GM10847 (cell line): ENCODE data around the gene ACOX3.

ENCODE experiments used
- POLR2A ChIP-seq: IDR thresholded peaks from 2 replicates; pipeline ENCODE4 v1.6.1; 2011; ENCODE audit not compliant: insufficient read length; ENCODE audit errors: extremely low read depth

Gene ACOX3

DNA sequence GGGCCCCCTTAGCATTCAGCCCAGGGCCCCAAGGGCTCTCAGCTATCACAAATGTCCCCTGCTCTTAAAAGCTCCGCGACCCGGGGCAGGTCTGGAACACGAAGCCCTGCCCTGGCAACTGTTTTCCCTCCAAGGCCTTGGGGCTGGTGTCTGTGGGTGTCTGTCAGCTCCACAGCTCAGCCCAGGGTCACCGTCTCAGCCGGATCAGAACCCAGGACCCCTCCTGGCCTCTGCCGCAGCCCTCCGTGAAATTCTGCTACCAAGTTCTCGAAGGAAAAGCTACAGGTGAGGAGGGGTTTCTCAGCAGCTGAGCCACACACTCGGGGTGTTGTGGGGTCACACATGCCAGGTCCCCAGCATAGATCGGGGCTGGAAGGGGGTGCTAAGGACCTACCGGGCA is 61.2 kb downstream of the ACOX3 start:
- TF ChIP-seq POLR2A, result no peak

DNA sequence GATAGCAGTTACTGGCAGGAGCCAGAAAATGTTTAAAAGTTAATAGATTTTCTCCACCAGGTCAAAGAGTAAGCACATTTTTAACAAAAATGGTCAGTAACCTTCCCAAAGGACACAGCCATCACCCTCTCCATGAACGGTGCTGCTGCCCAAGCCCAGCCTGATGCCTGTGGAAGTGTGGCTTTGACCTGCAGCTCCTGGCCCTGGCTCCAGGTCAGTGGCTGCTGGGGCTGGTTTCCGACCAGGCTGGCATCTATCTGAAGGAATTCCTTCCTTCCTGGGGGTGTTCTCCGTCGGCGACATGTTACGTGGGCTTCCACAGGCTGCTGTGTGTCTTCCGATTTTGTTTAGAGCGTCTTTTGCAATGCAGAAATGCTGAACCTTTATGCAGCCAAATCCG is 61.7 kb downstream of the ACOX3 start:
- no peak for TF ChIP-seq POLR2A

DNA sequence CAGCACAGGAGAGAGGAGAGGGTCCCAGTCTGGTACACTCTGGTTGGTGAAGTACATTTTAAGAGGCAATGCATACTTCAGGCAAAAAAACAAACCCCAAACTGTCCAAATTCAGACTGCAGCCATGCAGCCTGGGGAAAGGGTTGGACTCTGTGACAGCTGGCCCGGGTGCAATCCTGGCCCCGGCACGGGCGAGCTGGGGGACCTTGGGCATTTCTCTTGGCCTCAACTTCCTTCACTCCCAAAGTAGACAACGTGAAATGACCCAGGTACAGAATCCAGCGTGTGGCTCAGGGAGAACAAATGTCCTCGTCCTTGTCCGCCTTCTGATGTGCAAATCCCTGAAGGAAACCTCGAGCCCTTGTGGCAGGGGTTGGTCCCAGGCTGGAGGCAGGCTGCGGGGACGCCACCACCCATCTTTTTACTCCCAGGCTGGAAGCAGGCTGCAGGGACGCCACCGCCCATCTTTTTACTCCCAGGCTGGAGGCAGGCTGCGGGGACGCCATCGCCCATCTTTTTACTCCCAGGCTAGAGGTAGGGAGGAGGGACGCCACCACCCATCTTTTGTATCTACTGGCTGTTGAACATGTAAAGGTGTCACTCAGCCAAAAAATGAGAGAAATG is 62.3 kb downstream of the ACOX3 start:
- TF ChIP-seq POLR2A, result no peak

DNA sequence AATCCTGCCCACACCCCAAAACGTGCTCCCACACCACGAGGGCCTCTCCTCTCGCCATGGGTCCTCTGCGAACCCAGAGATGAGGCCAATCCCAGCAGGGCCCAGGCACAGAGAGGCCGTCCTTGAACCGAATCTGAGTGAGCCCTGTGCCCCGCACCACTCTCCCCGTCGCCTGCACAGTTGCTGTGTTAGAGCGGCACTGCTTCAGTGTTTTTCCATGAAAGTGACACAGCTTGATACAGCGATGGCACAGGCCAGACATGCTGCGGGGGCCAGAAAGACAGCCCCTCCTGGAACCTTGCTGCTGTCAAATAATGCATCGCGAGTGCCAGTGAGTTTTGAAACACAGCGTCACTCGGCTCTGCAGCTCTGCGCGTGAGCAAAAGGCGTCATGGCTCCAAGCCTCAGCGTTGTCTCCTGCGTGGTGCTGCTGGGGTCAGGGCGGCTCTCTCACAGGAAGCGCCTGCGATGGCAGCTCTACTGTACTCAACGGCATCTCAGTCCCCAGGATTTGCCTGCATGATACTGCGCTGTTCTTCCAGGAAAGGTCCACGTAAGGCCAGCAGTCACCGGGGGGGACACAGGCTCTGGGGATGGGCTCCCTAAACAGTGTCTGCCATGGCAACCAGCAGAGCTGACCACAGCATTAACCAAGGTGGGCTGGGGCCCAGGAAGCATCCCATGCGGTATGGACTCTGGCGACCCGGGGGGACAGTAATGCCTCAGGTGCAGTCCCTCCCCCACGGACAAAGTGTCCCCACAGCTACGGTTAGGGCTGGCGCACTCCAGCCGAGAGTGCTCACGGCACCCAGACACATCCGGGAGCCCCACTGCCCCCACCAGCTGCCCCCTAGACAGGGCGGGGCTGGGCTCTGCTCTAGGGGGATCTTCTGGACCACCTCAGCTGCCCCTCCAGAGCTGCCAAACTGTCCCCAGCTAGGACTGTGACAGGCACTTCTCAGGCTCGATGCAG is 63.1 kb downstream of the ACOX3 start:
- no peak for TF ChIP-seq POLR2A

DNA sequence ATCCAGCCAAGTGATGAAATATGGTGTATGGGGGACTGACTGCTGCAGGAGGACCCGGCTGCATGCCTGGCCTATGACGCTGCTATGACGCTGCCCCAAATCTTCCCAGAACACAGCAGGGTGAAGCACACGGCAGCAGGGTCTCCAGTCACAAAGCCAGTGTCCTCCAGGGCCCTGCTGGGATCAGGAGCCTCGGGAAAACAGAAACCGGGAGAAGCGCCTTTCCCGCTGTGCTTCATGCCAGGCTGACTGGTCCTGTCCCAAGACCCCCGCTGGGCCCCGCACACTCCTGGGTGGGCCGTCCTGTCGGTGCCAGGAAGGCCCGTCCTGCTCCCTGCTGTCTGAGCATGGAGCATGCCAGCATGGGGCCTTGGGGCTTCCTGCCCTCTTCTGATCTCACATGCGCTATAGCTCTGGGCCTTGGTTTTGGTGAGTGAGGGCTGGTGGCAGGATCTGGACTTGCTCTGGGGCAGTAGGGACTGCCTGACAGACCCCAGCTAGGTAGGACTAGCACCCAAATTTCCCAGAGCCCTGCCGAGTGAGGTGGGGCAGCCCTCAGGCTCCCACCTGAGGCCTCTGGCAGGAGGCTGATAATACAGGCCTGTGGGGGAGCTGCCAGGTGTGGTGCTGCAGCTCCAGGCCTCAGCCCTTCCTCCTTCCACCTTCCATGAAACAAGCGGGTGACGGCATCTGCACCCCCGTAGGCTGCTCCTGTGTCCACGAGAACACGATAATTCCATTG is 64.0 kb downstream of the ACOX3 start:
- no peak for TF ChIP-seq POLR2A

DNA sequence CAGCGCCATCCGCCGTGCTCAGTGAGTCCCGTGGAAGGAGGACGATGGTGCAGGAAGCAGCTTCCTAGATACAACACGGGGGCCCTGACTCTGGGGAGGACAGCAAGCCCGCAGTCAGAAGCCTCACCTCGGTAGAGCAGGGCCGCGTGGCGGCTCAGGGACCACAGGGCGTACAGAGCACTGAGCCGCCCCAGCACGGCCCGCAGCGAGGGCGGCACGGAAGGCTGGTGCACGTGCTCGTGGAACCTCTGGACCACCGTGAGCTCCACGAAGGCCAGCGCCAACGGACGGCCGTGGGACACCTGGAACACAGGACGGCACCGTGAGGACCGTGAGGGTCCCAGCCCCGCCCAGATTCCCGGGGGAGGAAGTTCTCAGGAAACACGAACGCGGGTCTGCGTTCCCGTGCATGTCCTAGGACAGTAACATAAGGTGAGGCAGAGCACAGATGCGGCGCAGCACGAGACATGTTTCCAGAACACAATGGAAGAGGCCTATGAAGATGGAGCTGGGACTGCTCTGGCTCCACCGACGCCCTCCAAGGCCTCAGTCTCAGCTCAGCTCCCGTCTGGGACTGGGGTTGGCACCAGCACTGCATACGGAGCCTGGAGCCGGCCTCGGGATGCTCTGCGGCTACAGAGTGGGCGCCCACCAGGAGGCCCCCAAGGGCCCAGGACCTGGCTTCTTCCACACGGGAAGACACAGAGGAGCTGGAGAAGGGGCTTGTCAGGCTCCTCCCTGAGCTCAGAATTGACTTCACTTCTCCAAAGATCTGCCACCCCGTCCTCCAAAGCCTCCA is 65.5 kb downstream of the ACOX3 start:
- TF ChIP-seq POLR2A, result no peak

DNA sequence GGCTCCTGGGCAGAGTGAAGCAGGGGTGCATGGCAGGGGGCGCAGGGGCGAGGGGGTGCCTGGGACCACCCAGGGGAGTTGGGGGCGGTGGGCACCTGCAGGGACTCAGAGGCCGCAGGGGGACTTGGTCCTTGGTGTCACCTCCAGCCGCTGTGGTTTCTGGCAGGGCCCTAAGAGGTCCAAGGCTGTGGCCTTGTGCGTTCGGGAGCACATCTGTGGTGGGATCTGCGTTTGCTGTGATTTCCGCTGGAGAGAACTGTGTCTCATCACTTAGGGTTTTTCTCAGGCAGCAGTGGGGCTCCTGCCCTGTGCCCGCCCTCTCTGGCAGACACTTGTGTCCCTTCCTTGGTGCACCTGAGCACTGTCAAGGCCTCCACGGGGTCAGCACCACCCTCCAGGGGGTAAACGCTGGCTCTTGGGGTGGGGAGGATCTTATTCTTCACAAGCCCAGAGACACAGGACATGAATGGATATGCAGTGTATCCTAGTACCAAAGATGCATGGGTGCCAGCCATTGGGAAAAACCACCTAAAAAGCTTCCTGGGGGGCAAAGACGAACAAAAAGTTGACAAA is 66.5 kb downstream of the ACOX3 start:
- TF ChIP-seq POLR2A, result no peak

DNA sequence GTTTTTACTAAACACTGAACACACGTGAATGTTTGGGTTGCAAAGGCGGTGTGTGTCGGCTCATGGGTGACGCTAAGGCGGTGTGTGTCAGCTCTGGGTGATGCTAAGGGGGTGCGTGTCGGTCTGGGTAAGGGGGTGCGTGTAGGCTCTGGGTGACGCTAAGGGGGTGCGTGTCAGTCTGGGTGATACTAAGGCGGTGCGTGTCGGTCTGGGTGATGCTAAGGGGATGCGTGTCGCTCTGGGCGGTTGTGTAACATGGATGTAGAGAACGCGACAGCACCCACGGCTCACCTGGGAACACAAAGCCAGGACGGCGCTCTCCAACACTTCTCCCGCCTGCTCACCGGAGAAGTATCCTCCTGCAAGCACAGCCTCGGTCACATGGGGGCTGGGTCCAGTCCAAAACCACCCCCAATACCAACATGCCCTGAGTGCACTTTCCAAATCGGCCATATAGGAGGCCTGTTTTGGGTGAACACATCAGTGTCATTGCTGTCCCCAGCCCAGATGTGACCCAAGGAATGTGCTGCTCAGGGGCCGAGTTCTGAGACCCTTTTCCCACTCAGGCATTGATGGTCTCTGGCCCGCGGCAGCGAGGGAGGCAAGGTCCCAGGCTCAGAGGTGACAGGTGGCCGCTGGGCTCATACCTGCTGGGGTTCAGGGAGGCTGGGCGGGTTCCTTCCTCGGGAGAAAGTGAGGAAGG is 67.1 kb downstream of the ACOX3 start:
- TF ChIP-seq POLR2A, result no peak

DNA sequence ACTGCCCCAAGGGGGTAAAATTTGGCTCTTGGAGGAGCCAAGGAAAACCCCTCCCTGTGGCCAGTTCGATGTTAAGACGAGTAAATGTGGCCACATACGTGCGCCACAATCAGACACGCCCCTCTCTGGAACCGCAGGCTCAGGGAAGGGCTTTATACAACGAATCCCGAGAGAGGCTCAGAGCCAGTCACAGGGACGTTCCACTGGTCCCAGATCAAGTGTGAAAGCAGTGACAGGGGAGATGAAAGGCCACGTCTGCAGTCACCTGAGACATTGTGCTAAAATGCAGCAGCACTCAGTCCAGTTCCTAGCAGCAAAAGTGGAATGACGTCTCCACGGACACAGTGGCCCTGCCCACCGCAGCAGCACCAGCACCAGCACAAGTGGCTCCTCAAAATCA is 68.0 kb downstream of the ACOX3 start:
- no peak for TF ChIP-seq POLR2A

DNA sequence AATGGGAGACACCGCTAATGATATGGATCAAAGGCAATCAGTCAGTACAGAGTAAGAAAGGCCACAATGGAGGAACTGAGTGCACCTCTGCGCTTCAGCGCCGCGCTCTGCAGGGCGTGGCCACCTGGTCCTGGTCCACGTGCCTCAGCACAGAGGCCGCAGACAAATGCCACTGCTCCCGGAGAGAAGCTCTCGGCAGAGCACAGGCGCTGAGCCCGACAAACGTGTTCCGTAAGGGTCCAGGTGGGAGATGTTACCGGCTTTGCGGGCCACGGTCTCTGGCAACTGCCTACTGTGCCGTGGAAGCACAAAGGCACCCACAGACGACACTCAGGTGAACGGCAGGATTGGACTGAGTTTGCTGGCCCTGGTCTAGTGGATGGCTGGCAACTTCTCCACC is 68.9 kb downstream of the ACOX3 start:
- no peak for TF ChIP-seq POLR2A

DNA sequence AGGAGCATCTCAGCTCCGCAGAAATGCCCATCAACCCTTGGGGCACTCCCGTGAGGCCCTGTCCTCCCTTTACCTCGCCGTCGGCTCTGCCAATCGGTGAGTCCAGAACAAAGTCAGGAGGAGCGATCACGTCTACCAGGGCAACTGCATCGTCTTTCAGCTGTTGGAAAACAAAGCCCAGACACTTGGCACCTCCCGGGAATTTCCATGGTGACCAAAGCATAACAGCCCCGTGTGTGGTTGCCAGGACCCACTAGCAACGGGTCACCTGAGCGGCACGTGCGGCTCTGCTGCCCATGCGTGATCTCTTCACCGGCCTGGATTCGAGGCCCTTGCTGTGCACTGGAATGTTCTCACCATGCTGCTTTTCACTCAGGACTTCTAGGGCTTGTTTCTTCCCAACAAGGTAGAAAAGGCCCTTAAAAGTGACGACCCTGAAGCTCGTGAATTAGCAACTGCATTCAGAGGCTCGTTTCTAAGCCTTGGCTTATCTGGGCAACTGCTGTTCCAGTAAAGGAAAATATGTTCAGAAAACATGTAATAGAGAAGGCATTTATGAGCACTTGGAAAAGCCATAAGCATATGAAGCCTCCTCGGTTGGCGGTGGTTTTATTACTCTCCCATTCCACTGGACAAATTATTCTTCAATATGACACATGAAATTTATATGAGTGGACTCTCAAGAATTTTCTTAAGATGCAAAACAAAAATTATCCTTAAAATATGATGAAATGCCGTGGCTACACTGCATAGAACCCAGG is 69.5 kb downstream of the ACOX3 start:
- no peak for TF ChIP-seq POLR2A

DNA sequence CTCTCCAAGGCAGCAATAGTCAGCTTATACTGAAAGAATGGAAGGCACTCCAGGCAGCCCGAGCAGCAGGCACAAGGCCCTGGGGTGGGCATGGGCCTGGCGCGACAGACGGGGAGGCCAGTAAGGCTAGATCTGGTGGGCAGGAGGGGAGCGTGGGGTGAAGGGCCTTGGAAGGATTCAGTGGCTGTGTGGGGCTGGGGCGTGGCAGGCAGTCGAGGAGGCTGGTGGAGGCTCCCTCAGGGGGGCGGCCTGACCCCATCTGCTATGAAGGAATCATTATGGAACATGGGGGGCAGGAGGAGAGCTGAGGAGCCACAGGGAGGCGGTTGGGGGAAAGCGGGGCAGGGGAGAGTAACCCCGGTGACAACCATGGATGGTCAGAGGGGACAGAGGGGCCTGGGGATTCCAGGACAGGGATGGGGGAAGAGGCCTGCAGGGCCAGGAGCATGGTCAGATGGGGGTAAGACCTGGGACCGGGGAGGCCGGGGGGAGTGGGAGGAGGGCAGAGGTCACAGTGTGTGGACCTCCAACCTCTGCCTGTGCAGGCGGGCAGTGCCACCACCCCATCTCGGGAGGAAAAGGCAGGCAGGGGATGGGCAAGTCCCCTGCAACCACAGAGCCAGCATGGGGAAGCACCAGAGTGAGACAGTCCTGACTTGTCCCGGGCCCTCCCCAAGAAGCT is 70.3 kb downstream of the ACOX3 start:
- TF ChIP-seq POLR2A, result no peak
